ENCODE data around the gene COL28A1. TPM values are rescaled to one million over a fixed set of nuclear protein-coding genes. Genes with fewer than 3 reads are reported as not detected.

Gene COL28A1
- total RNA-seq, 1 donor, result under 0.01 TPM

- TF ChIP-seq, protein P1, sequence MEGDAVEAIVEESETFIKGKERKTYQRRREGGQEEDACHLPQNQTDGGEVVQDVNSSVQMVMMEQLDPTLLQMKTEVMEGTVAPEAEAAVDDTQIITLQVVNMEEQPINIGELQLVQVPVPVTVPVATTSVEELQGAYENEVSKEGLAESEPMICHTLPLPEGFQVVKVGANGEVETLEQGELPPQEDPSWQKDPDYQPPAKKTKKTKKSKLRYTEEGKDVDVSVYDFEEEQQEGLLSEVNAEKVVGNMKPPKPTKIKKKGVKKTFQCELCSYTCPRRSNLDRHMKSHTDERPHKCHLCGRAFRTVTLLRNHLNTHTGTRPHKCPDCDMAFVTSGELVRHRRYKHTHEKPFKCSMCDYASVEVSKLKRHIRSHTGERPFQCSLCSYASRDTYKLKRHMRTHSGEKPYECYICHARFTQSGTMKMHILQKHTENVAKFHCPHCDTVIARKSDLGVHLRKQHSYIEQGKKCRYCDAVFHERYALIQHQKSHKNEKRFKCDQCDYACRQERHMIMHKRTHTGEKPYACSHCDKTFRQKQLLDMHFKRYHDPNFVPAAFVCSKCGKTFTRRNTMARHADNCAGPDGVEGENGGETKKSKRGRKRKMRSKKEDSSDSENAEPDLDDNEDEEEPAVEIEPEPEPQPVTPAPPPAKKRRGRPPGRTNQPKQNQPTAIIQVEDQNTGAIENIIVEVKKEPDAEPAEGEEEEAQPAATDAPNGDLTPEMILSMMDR (IDR thresholded peaks at IDR 0.05; ENCODE audit: insufficient read depth, low read depth, low read length), result no peak
- peak within 1 kb of the TSS; percentile 83 for H3K4me3 ChIP-seq (ENCODE audit: low read depth, low read length)
- DNase-seq (ENCODE audit: low read depth), result peak; percentile 78
These were observed 31.3 kb upstream of the COL28A1 start, which contains the start of gene MIOS for GRCh38 chr7:7566651-7567611. Gene MIOS, plus strand, starts transcription at chr7:7566884. Its CDS starts 5,592 bp downstream, at chr7:7572476.

DNA sequence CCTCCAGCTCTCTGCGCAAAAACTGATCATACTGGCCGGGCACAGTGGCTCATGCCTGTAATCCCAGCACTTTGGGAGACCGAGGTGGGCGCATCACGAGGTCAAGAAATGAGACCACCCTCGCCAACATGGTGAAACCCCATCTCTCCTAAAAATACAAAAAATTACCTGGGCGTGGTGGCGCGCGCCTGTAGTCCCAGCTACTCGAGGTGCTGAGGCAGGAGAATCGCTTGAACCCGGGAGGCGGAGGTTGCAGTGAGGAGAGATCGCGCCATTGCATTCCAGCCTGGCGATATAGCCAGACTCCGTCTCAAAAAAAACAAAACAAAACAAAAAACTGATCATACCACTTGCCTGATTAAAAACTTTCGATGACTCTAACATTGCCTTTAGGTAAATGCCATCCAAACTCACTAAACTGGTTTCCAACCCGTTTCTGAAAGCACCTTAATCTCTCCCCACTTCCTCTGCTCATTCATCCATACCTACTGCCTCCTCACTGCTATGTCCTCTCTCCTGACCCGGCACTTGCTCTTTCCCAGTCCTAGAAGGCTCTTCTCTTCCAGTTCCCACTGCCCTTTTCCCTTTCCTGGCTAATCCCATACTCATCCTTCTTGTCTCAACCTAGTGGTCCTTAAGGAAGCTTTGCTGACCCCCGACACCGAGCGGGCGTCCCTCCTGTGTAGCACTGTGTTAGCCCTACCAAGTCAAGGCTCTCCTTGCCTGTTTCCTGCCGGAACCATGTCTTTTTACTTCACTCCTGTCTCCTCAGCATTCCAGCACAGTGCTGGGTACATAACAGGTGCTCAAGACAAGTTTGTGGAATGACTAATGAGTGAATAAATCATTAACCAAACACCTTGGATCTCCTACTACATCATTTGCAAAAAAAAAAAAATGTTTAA lies 30.3 kb upstream of the COL28A1 start:
- peak overlapping the region; percentile 83 for H3K4me3 ChIP-seq (ENCODE audit: low read depth, low read length)
- DNase-seq (ENCODE audit: low read depth), result no peak
- TF ChIP-seq, protein P1 (IDR thresholded peaks at IDR 0.05; ENCODE audit: insufficient read depth, low read depth, low read length), result no peak

- DNase-seq (ENCODE audit: low read depth), result no peak
- TF ChIP-seq, protein P1 (IDR thresholded peaks at IDR 0.05; ENCODE audit: insufficient read depth, low read depth, low read length), result no peak
- no peak overlapping the region for H3K4me3 ChIP-seq (ENCODE audit: low read depth, low read length)
These were observed 29.5 kb upstream of the COL28A1 start for GRCh38 chr7:7565018-7565680.

GRCh38 chr7:7564323-7564780 lies 28.7 kb upstream of the COL28A1 start:
- peak; percentile 81 for DNase-seq (ENCODE audit: low read depth)
- TF ChIP-seq, protein P1 (IDR thresholded peaks at IDR 0.05; ENCODE audit: insufficient read depth, low read depth, low read length), result no peak
- H3K4me3 ChIP-seq (ENCODE audit: low read depth, low read length), result no peak overlapping the region

GRCh38 chr7:7563813-7564212 lies 28.1 kb upstream of the COL28A1 start:
- TF ChIP-seq, protein P1 (IDR thresholded peaks at IDR 0.05; ENCODE audit: insufficient read depth, low read depth, low read length), result no peak
- peak; percentile 16 for DNase-seq (ENCODE audit: low read depth)
- H3K4me3 ChIP-seq (ENCODE audit: low read depth, low read length), result no peak overlapping the region

DNA sequence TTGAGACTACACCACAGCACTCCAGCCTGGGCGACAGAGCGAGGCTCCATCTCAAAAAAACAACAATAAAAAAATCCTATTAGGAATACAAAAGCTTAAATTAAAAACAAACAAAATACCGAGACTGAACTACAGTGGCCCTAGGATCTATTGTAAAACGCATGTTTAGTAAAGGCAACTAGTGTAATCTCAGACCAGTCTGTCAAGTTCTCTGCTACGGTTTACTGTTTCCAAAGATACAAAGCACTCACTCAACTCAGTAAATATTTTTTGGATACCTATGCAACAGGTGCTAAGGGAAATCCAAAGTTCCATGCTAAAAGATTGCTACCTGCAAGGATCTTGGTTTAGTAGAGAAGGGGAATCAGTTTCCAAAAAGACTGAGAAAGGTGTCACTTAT lies 27.6 kb upstream of the COL28A1 start:
- DNase-seq (ENCODE audit: low read depth), result no peak
- TF ChIP-seq, protein P1 (IDR thresholded peaks at IDR 0.05; ENCODE audit: insufficient read depth, low read depth, low read length), result no peak
- H3K4me3 ChIP-seq (ENCODE audit: low read depth, low read length), result no peak overlapping the region

Measured in fibroblast of villous mesenchyme (primary cell).